ENCODE measurements around the gene CCDC138. TPM values are rescaled to one million over a fixed set of nuclear protein-coding genes. Genes with fewer than 3 reads are reported as not detected.
A peak's percentile ranks its signal among the peaks of the same experiment; 100 is the strongest.

CCDC138 gene
- polyA plus RNA-seq, 1 donor (not counting 4 experiments of a cell fraction or from before 2014, with no cell fraction given) = 6.6 TPM

GRCh38 chr2:108854484-108854883 lies 67.9 kb downstream of the CCDC138 start:
- no peaks in the 10 kb centered on the region for H3K27me3 ChIP-seq (ENCODE audit: control insufficient read depth, extremely low read depth, insufficient read depth, low read length)
- peaks cover 2% of the 10 kb centered on the region in 2 experiments for H3K36me3 ChIP-seq (ENCODE audit: control insufficient read depth in 2 of 2, extremely low read depth in 1 of 2, insufficient read depth in 2 of 2, low read length in 2 of 2)
- H3K4me3 ChIP-seq (ENCODE audit: control insufficient read depth in 2 of 3, extremely low read depth in 1 of 3, insufficient read depth in 2 of 3, low read depth in 1 of 3, low read length in 3 of 3) = no peak overlapping the region
- dilution Hi-C loops (cut with MboI; ENCODE audit: extremely low pct_ligation_motif_present, low sequenced_read_pairs) = no loop called here
- H3K4me1 ChIP-seq (ENCODE audit: control insufficient read depth, extremely low read depth, insufficient read depth, low read length) = peaks cover 2% of the 10 kb centered on the region
- H3K9ac ChIP-seq (ENCODE audit: control insufficient read depth, extremely low read depth, insufficient read depth, low read length) = no peak overlapping the region
- no peak overlapping the region for H3K27ac ChIP-seq (ENCODE audit: control insufficient read depth, insufficient read depth, low read length)
- FAIRE-seq (no peak), DNase-seq (ENCODE audit: low read depth, low spot score) (no peak)
- H2AFZ ChIP-seq (ENCODE audit: control insufficient read depth, low read length) = no peak overlapping the region
- TF ChIP-seq EZH2 (IDR thresholded peaks at IDR 0.05; ENCODE audit: low read length) = no peak
- no peak for TF ChIP-seq CTCF (optimal IDR thresholded peaks at IDR 0.05 in 1 of 3, IDR thresholded peaks at IDR 0.05 in 1 of 3, conservative IDR thresholded peaks at IDR 0.05 in 1 of 3; ENCODE audit: extremely low read depth in 1 of 3, insufficient read depth in 2 of 3, low read length in 3 of 3)
- H3K9me1 ChIP-seq (ENCODE audit: control insufficient read depth, extremely low read depth, insufficient read depth, low read length) = no peaks in the 10 kb centered on the region
- no peaks in the 10 kb centered on the region for H4K20me1 ChIP-seq (ENCODE audit: control insufficient read depth, extremely low read depth, insufficient read depth, low read length)
- H3K4me2 ChIP-seq (ENCODE audit: control insufficient read depth, extremely low read depth, insufficient read depth, low read depth, low read length) = no peak overlapping the region
- no peaks in the 10 kb centered on the region for H3K9me3 ChIP-seq (ENCODE audit: control insufficient read depth, low read depth, low read length)
- H3K79me2 ChIP-seq (ENCODE audit: control insufficient read depth, insufficient read depth, low read length) = no peaks in the 10 kb centered on the region

- Histone ChIP-seq H3K9ac (ENCODE audit: control insufficient read depth, extremely low read depth, insufficient read depth, low read length) (no peak overlapping the region), H3K36me3 (ENCODE audit: control insufficient read depth in 2 of 2, extremely low read depth in 1 of 2, insufficient read depth in 2 of 2, low read length in 2 of 2) (peaks cover 2% of the 10 kb centered on the region in 2 experiments), H3K9me3 (ENCODE audit: control insufficient read depth, low read depth, low read length) (no peaks in the 10 kb centered on the region), H3K4me3 (ENCODE audit: control insufficient read depth in 2 of 3, extremely low read depth in 1 of 3, insufficient read depth in 2 of 3, low read depth in 1 of 3, low read length in 3 of 3) (no peak overlapping the region), H3K4me2 (ENCODE audit: control insufficient read depth, extremely low read depth, insufficient read depth, low read depth, low read length) (no peak overlapping the region), H3K9me1 (ENCODE audit: control insufficient read depth, extremely low read depth, insufficient read depth, low read length) (no peaks in the 10 kb centered on the region), H4K20me1 (ENCODE audit: control insufficient read depth, extremely low read depth, insufficient read depth, low read length) (no peaks in the 10 kb centered on the region), H3K4me1 (ENCODE audit: control insufficient read depth, extremely low read depth, insufficient read depth, low read length) (no peaks in the 10 kb centered on the region), H3K27me3 (ENCODE audit: control insufficient read depth, extremely low read depth, insufficient read depth, low read length) (no peaks in the 10 kb centered on the region), H3K79me2 (ENCODE audit: control insufficient read depth, insufficient read depth, low read length) (no peaks in the 10 kb centered on the region), H3K27ac (ENCODE audit: control insufficient read depth, insufficient read depth, low read length) (no peak overlapping the region), H2AFZ (ENCODE audit: control insufficient read depth, low read length) (no peak overlapping the region)
- dilution Hi-C loops (cut with MboI; ENCODE audit: extremely low pct_ligation_motif_present, low sequenced_read_pairs) = no loop called here
- TF ChIP-seq CTCF (optimal IDR thresholded peaks at IDR 0.05 in 1 of 3, IDR thresholded peaks at IDR 0.05 in 1 of 3, conservative IDR thresholded peaks at IDR 0.05 in 1 of 3; ENCODE audit: extremely low read depth in 1 of 3, insufficient read depth in 2 of 3, low read length in 3 of 3) (peak in 2 of 3 experiments; percentile 7 to 20), EZH2 (IDR thresholded peaks at IDR 0.05; ENCODE audit: low read length) (no peak)
- DNase-seq (ENCODE audit: low read depth, low spot score) = no peak
- FAIRE-seq = peak; percentile 52
Measured at GRCh38 chr2:108855194-108855593, 68.6 kb downstream of the CCDC138 start.
